HG02943 (cell line): ENCODE results near the gene IGSF3.
"Not testable (repeated sequence)": the region's sequence is repeated elsewhere in the genome, so short reads cannot be mapped to it uniquely, and the experiment has no call there.

Experiments used
- ATAC-seq: cut with Tn5 transposase; IDR thresholded peaks from one replicate; pipeline ENCODE4 v1.9.1; 2021; ENCODE audit warnings: mild to moderate bottlenecking, low read depth, moderate library complexity; ENCODE audit not compliant: unreplicated experiment

The IGSF3 gene

DNA sequence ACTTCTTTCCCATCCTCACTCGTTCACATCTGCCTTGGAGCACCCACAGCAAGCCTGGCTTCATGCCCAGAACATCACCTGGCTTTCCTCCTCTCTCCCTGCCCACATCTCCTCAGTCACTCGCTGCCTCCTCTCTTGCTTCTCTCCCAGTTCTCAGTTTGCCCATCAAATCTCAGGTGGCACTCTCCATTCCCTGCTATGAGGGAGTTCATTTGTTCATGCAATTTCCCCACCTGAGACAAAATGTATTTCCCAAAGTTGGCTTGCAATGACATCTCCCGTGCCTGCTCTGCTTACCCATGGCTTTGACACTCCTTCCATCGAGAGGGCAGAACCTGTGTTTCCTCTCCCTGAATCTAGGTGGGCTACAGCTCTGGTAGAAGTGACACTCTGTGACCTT is 33.1 kb downstream of the IGSF3 start:
- ATAC-seq, result not testable (repeated sequence)

DNA sequence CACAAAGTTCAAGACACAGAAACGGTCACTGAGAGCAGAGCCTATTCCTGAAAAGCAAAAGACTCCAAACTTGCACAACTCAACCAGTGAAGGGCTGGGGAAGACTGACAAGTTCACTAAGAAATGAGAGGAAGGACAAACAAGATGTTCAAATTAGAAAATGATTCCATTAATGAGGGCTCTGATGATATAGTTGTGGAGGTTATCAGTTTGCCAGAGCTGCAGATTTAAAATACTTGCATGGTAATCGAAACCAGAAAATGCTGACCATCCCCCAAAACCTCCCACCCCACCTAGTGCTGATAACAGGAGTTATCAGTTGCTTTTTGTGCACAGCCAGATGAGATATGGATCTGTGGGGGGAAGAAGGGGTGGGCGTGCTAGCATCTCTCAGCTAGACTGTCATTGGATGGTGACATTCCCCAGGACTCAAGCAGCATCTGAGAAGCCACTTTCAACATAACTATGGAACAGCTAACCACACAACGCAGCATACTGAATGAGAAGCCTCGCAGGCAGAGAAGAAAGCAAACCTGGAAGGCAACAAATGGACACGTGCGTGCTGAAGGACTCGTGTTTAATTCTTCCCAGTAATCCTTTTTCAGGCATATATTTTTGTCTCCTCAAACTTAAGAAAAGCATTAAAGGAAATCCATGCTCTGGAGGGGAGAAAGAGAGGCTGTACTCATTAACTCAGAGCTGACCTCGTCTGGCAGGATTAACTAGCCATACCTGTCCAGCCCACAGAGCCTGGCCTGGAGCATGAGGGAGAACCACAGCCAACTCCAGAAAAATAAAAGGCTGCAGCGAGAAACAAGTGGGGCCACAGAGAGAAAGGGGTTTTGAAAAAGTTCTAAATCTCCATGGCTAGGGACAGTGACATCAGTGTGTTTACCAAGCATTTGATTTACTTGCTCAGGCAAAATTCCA is 35.3 kb downstream of the IGSF3 start:
- not testable (repeated sequence) for ATAC-seq

DNA sequence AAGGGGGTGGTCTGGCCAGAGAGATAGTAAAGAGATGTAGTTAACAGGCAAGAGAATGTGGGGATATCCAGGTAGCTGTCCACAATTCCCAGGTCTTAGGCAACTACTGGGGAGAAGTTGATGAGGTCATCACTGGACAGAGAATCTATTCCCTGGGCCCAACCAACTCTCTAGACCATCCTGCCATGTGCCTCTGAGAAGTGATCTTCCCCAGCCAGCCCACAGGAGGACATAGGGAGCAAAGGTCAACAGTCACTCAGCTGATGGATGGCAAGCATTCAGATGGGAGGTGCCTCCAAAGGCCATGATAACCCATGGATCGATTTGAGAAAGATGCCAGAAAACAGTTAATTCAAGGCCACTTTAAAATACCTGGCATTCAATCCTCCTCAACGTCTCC is 36.0 kb downstream of the IGSF3 start:
- ATAC-seq, result not testable (repeated sequence)

DNA sequence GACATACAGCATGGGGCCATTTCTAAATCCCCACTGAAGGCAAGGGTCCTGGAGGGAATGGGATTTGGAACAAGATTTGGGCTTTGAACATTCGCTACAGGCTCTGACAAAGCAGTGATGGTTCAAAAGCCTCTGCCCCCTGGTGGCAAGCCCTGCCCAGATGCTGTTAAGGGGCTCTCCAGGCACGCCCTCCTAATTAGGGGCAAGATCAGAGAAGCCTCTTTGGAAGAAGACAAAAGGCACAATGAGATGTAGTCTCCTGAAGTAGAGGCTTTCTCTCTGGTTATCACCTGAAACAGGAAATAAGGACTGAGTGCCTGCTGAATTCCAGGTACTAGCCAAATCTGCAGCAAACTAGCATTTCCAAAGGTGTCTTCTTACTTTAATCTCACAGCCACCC is 37.5 kb downstream of the IGSF3 start:
- not testable (repeated sequence) for ATAC-seq

DNA sequence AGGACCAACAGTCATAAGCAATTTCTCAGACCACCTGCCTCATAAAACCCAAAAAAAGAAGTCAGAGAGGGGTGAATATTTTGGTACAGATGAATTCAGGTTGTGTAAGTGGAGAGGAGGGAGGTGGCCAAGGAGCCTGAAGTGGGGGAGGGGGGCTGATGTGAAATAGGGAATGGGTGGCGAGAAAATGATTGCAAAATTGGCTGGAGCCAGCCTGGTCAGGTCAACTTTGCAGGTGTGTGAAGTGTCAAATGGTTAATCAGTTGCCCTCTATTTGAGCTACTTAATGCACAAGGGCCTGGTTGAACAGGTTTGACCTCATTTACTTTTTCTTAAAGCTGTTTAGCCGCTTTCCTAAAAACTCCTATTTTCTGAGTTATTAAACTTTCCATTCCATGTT is 38.1 kb downstream of the IGSF3 start:
- not testable (repeated sequence) for ATAC-seq

DNA sequence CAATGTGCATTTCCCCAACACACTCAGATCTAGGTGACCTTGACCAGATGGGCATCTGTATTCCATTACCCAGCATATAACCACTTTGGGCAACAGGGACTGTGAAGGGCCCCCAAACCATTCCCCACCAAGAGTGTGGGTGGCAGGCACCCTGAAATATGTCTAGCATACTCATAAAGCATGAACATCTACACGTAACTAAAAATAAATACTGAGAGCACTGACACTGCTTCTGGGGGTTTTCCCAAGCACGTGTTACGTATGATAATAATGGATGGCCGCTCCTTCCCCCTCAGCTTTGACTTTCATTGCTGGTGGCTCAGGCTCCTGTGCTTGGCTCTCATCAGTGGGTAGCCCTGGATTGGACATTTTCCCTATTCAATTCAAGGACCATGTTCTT is 39.1 kb downstream of the IGSF3 start:
- ATAC-seq, result no peak

DNA sequence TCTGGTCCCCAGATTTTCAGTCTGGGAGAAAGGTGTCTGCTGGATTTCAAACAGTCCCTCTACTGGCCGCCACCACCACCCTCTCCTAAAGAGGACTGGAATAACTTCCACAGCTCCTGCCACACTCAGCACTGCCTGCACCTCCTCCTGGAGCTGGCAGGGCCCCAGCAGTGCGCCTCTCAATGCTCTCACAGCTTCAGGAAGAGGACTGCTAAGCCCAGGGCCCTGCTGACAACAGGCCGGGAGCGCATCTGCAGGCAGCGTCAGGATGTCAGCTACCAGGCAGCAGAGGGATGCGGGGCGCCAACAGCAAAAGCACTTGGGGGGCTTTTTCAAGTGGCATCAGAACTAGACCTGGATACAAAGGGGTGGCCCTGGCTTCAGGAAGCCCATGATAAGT is 40.2 kb downstream of the IGSF3 start:
- ATAC-seq, result not testable (repeated sequence)

DNA sequence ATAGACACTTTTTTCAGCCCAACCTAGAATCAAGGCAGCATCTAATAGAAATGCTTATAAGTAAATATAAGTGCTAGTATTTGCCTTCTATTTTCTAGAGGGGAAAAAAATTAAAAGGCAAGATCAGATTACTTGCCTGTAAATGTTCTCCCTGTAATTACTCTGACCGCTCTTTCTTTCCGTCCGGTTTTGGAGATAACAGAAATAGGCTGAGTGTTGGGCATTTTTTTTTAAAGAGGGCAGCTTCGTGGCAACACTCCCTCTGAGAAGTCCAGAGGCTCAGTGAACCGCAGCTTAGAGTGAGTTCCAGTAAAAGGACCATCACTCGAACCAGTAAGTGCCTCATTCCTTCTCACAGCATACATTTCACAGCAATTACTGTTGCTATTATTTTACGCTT is 40.6 kb downstream of the IGSF3 start:
- ATAC-seq, result not testable (repeated sequence)

DNA sequence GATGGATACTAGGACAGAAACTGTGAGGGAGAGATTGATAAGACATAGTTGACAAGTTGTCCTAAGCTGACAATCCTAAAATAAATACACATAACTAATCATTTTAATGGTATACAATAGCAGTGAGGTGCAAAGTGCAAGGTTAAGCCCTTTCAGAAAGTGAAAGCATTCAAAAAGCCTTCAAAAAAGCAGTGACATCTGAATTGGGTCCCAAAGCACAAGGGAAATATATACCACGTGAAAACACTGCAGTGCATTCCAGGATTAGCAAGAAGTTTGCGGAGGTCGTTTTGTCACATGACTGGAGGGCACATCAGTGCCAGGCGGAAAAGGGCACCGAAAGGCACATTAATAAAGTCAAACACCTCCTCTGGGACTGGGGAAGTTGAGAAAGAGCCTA is 42.4 kb downstream of the IGSF3 start:
- not testable (repeated sequence) for ATAC-seq

DNA sequence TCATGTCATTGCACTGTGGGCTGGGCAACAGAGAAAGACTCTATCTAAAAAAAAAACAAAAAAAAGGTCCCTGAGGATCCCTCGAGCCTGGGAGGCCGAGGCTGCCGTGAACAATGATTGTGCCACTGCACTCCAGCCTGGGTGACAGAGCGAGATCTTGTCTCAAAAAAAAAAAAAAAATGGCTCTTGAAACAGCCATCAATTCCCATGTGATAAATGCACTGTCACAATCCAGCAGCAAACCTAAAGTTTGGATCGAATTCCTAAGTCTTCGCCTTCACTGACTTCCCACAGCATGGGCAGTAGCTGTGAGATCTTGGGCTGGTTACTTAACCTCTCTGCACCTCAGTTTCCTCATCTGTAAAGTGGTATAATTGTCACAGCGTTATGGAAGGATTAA is 43.5 kb downstream of the IGSF3 start:
- ATAC-seq, result no peak

DNA sequence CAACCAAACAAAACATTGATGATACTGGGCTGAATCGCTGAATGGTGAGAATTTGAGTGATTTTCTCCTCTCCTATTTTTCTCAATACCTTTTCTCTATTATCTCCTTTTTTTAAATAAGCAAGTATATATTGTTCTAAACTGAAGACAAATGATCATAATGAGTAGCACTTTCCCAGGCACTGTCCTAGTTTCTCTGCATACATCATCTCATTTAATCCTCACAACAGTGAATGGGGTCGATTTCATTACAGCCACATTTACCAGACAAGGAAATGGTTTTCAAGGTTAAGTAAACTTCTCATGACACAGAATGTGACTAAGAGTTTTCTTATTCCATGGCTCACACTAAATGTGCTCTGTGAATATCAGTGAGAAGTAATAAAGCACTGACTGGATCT is 45.0 kb downstream of the IGSF3 start:
- not testable (repeated sequence) for ATAC-seq

DNA sequence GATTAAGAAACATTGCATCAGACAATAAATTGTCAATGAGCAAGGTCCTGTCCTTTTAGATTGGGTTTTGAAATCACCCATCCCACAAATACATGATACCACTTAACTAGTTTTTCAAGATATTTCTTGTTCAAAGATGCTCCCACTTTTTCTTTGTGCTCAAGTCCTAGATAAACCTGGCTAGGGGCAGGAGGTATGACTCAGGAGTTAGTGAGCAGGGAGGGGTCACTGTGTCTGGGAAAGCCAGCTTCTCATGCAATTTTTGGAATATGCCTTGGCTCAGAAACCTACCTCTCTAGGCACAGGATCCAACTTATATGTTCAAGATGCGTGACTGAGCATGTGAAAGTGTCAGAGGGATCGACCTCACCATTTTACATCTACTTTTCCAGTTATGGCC is 45.8 kb downstream of the IGSF3 start:
- ATAC-seq, result not testable (repeated sequence)

DNA sequence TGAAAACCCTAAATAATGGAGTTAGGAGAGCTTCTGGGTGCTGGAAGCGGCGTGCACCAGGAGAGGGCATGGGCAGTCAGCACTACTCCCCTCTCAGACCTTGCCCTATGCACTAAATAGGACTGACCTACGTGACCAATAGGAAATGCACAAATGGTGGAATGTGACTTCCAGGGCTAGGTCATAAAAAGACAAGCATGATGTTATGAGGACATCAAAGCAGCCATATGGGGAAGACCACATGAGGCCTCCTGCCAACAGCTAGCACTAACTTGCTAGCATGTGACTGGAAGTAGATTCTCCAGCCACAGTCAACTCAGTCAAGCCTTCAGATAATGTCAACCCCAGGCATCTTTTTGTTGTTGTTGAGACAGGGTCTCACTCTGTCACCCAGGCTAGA is 47.1 kb downstream of the IGSF3 start:
- ATAC-seq, result not testable (repeated sequence)

DNA sequence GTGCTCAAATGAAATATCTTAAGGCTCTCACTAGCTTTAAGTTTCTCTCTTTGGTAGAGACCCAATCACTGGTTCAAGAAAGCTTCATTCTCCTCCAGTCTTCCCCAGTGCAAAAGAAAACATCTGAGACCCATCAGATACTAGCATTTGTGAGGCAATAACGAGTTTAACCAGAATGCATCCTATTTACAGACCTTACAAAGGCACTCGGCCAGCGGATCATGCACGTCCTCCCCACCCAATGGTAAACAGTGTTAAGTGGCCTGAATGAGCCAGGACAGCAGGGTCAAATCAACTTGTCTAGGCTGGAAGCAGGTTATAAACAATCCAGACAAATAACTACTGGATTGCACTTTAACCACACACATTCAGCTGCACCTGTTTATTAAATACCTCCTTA is 48.4 kb downstream of the IGSF3 start:
- not testable (repeated sequence) for ATAC-seq

DNA sequence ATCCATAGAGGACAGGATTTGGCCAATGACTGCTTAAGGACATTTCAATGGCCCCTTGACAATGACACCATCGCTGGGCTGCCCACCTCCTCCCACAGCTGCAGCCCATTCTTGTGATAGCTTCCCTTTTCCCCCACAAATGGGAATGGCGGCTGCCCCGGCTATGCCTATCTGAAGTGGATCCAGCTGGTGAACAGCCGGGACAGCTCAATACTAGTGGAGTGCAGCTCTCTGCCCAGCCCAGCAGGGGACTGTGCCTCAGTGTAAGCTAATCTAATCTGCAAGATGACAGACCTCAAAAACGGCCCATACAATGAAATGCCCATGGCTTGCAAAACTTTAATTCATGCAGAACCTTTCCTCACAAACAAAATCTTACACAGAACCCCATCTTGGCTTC is 49.7 kb downstream of the IGSF3 start:
- not testable (repeated sequence) for ATAC-seq

DNA sequence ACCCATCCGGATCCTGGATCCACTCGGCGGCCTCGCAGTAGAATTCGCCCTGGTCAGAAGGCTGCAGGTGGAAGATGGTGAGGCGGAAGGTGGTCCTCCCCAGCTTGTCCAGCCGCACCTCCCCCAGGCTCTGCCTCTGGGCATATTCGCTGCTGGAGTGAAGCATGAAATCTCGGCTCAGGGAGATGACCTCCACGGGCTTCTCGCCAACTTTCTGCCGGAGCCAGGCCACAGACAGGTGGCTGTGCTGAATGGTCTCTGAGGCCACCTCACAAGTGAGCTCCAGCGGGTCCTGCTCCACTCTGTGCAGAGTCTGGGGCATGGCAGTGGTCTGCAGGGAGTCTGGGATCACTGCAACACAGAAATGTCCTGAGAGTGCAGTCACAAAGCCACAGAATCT is 53.7 kb downstream of the IGSF3 start:
- ATAC-seq, result not testable (repeated sequence)

DNA sequence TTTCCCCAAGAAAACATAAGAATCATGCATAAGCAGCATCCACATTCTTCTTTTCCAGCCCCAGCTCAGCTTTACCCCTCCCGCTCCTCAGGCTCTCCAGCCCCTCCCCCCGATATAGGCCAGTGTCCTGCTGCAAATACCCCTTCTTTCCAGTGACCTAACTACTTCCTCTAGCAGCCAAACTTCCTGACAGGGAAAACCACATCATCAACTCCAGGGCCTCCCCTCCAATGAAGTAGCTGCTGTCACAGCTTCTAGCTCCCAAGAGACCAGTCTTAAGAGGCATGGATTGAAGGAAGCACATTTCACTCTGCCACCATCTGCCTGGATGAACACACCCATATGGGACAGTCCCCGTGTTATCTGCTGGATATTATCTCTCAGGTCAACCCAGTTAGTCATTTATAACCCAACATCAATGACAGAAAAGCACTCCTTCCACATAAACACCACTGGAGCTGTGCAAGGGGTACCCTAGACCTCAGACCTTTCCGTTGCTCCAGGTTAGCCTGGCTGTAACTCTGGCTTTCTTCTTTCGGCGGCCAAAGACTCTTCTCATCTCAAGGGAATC is 57.6 kb downstream of the IGSF3 start:
- ATAC-seq, result not testable (repeated sequence)

DNA sequence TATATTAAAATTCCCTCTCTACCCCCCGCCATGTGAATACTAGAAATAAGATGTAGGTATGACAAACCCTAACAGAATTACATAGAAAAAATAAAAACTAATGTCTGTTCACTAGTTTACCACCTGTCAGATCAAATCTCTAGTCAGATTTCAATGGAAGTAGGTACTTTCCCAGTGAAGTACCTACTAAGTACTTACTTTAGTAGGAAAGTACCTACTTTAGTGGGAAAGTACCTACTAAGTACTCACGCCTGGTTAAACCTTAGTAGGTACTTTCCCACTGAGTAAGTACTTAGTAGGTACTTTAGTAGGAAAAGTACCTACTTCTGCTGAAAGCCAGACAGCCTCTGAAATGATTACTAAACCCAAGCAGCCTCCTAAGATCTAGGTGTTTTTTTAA is 58.7 kb downstream of the IGSF3 start:
- not testable (repeated sequence) for ATAC-seq

DNA sequence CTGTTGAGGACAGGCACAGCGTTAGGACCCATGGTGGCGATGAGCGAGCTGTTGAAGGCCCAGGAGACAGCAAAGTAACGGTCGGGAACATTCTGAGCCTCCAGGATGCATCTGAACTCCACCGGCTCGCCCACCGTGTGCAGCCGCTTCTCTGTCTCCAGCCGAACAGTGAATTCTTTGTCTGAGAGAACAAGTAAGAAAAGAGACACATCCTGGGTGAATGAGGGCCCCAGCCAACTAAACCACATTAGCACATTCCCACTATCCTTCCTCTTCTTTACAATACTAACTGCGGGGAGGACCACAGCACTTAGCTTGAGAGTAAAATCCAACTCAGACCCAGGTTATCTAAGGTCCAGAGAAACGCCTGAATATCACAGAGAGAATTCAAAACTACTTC is 59.4 kb downstream of the IGSF3 start:
- not testable (repeated sequence) for ATAC-seq

DNA sequence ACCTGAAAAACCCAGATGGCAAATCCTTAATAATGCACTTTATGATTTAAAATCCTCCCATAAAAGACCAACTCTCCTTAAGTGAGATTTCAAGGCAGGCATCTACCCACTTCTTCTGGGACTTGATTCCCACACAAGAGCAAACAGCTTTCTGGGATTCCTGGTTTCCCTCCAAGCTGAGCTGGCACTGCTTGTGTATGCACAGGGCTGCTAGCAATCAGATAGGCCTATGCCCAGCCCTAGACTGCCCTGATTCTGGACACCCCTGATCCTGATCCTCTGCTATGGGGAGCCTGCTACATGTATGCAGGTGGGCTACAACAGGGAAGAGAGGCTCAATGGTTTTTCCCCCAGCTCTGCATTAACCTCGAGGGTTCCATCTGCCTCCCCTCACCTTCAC is 60.1 kb downstream of the IGSF3 start:
- not testable (repeated sequence) for ATAC-seq

DNA sequence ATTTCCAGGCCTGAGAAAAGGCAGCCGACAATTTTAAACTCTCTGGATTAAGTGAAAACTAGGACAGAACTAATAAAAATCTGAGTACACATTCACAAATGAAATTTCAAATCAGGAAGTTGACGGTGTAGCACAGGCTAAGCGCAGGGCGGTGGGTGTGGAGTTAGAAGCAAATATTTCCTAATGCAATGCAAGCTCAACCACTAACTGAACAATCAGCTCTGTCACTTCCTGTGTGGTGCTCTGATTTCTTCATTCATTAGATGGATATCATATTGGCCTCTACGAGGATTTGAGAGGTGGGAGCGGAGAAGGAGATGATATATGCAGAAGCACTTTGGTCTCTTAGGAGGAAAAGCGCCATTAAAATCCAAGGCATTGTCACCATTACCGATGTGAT is 61.5 kb downstream of the IGSF3 start:
- ATAC-seq, result not testable (repeated sequence)

DNA sequence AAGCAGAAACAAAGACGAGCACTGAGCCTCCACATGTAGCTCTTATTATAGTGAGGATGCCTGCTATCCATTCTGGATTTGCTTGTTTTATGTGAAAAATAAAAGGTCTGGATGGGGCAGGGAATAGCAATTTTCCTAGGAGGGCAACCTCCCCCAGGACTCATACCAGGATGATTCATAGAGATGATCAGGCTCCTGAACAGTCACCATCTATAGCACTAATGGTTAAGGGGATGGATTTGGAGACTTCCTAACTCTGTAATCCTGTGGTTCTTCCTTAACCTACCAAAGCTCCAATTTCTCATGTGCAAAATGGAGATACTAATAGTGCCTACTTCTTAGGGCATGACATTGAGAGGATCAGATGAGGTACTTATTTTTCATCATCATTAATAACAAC is 62.2 kb downstream of the IGSF3 start:
- ATAC-seq, result no peak
